GM18511 (cell line): ENCODE data around the gene CECR2.

Experiments used
- ATAC-seq: cut with Tn5 transposase; IDR thresholded peaks from one replicate; pipeline ENCODE4 v1.9.1; 2021; ENCODE audit warnings: mild to moderate bottlenecking, moderate library complexity; ENCODE audit not compliant: unreplicated experiment

Gene CECR2

DNA sequence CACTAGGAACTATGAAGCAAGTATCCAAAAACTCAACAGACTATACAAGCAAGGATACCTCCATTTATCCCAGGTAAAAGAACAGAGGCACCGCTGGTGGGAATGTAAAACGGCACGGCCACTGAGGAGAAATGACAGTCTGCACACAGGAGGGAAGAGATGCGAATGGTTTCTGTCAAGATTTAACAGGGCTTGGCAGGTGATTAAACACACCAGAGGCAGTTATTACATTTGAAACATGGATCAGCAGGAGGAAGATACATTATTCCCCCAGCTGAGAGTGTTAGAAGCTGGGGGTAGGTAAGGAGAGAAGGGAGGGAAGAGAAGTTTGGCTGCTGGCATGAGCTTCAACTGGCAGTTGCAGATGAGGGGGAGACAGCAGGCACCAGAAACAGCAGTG, 229.1 kb downstream of the CECR2 start:
- ATAC-seq = no peak

- no peak for ATAC-seq
Observed at GRCh38 chr22:17601031-17601430, 231.8 kb downstream of the CECR2 start.

GRCh38 chr22:17603668-17604067, 234.4 kb downstream of the CECR2 start:
- no peak for ATAC-seq

DNA sequence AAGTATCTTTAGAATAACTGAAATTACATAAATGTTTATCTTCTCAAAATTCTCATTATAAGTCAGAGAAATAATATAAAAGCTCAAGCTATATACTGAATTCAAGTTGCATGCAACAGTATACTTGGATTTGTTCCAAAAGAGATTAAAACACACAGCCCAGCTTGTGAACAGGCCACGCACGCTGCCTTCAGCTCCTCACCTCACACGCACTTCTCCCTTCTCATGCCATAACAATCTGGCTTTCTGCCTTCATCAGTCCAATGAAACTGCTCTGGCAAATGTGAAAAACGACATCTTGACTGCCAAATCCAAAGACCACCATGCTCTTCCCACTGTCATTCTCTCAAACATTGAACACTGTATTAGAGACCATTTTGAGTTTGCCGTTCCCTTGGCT, 237.2 kb downstream of the CECR2 start:
- ATAC-seq = no peak
